GM12891 (cell line): ENCODE results near the gene BMPR2.
"Not testable (repeated sequence)": the region's sequence is repeated elsewhere in the genome, so short reads cannot be mapped to it uniquely, and the experiment has no call there.

Source experiments
- POLR2A ChIP-seq: IDR thresholded peaks from 2 replicates; pipeline ENCODE4 v1.6.1; 2011; ENCODE audit warnings: low read depth, low read length, control low read depth
- POLR2AphosphoS5 ChIP-seq: IDR thresholded peaks from 2 replicates; pipeline ENCODE4 v1.6.1; 2011; ENCODE audit warnings: low read depth, low read length, control low read depth
- TAF1 ChIP-seq: IDR thresholded peaks from 2 replicates; pipeline ENCODE4 v1.6.1; 2011; ENCODE audit warnings: low read depth, low read length, control low read depth

- not testable (repeated sequence) for TF ChIP-seq POLR2AphosphoS5, POLR2A, TAF1
Measured at GRCh38 chr2:202497473-202497866, 121.3 kb downstream of the BMPR2 start.
